OCI-LY7 (cell line): ENCODE measurements around the gene LUC7L2.
"Not testable (repeated sequence)": the region's sequence is repeated elsewhere in the genome, so short reads cannot be mapped to it uniquely, and the experiment has no call there.

Experiments used
- CTCF ChIP-seq: fragments of 200-600 bp; sonication (generic); conservative IDR thresholded peaks from 2 replicates; pipeline ENCODE4 v1.5.1; 2014; ENCODE audit warnings: mild to moderate bottlenecking, antibody characterized with exemption, low read length, moderate library complexity, mixed read lengths
- EZH2phosphoT487 ChIP-seq: fragments of 200-600 bp; sonication (generic); IDR thresholded peaks from 2 replicates; pipeline ENCODE4 v1.6.1; 2018; ENCODE audit warnings: low read depth, borderline replicate concordance, mild to moderate bottlenecking, mixed run types, antibody characterized with exemption, low read length, moderate library complexity, mixed read lengths

DNA sequence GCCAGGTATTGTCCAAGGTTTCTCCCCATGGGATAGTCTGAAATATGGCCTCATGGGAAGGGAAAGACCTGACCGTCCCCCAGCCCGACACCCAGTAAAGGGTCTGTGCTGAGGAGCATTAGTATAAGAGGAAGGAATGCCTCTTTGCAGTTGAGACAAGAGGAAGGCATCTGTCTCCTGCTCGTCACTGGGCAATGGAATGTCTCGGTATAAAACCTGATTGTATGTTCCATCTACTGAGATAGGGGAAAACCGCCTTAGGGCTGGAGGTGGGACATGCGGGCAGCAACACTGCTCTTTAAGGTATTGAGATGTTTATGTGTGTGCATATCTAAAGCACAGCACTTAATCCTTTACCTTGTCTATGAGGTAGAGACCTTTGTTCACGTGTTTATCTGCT lies 108.0 kb downstream of the LUC7L2 start:
- not testable (repeated sequence) for TF ChIP-seq CTCF, EZH2phosphoT487
